NCI-H524 (cell line): Measurements from ENCODE around the gene PIH1D2.
"Not testable (repeated sequence)": the region's sequence is repeated elsewhere in the genome, so short reads cannot be mapped to it uniquely, and the experiment has no call there.

Source experiments
- DNase-seq, 2 experiments: peaks; one replicate each; lab custom pipeline; 2025; lab: John Stamatoyannopoulos, UW

Gene PIH1D2

DNA sequence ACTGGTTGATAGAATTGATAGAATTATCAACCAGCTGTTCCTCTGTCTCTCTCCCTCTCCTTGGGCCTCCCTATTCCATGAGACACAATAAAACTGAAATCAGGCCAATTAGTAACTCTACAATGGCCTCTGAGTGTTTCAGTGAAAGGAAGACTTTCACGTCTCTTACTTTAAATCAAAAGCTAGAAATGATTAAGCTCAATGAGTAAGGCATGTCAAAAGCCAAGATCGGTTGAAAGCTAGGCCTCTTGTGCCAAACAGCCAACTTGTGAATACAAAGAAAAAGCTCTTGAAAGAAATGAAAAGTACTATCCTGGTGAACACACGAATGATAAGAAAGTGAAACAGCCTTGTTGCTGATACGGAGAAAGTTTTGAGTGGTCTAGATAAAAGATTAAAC lies 16.6 kb downstream of the PIH1D2 start:
- no peak for DNase-seq

DNA sequence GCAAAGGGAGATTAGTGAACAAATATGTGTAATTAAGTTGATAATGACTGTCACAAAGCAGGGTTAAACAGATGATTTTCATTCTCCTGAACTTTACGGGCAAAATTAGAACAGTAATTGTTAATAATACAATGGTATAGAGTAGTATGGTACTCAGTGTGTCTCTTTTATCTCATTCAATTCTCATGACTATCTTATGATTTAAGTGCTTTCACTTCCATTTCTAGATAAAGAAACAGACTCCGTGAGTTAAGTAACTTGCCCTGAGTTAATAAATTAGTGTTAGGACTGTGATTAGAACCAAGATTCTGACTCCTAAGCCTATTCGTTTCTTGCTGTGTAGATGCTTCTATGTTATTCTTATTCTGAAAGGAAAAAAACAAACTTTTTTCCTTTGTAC lies 22.0 kb downstream of the PIH1D2 start:
- DNase-seq = no peak

DNA sequence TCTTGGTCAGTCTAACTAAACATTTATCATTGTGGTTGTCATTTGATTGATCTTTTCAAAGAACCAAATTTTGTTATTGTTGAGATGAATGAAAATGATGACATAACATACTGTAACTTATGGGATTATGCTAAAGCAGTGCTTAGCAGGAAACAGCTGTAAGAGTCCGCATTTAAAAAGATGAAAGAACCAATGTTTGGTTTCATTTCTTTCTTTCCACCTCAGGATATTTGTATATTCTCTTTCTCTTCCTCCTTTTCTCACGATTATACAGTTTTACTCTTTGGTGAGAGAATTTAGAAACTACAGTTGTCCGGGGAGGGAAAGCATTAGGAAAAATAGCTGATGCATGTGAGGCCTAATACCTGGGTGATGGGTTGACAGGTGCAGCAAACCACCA lies 23.1 kb downstream of the PIH1D2 start:
- no peak for DNase-seq

DNA sequence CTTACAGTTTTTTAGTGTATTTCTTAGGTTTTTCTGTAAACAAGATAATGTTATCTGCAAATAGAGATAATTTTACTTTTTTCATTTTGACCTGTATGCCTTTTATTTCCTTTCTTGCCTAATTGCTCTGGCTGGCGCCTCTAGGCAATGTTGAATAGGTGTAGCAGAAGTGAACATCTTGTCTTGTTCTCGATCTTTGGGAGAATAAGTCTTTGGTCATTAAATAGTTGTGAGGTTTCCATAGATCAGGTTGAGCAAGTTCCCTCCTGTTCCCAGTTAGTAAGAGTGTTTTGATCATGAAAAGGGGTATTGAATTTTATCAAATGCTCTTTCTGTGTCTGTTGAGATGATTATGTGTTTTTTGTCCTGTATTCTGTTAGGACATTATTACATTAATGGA lies 24.0 kb downstream of the PIH1D2 start:
- DNase-seq = no peak

DNA sequence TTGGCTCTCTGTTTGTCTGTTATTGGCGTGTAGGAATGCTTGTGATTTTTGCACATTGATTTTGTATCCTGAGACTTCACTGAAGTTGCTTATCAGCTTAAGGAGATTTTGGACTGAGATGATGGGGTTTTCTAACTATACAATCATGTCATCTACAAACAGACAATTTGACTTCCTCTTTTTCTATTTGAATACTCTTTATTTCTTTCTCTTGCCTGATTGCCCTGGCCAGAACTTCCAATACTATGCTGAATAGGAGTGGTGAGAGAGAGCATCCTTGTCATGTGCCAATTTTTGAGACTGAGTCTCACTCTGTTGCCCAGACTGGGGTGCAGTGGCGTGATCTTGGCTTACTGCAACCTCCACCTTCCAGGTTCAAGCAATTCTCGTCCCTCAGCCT lies 25.6 kb downstream of the PIH1D2 start:
- not testable (repeated sequence) for DNase-seq

DNA sequence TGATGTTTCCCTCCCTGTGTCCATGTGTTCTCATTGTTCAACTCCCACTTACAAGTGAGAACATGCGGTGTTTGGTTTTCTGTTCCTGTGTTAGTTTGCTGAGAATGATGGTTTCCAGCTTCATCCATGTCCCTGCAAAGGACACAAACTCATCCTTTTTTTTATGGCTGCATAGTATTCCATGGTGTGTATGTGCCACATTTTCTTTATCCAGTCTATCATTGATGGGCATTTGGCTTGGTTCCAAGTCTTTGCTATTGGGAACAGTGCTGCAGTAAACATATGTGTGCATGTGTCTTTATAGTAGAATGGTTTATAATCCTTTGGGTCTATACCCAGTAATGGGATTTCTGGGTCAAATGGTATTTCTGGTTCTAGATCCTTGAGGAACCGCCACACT lies 27.2 kb downstream of the PIH1D2 start:
- DNase-seq = not testable (repeated sequence)

DNA sequence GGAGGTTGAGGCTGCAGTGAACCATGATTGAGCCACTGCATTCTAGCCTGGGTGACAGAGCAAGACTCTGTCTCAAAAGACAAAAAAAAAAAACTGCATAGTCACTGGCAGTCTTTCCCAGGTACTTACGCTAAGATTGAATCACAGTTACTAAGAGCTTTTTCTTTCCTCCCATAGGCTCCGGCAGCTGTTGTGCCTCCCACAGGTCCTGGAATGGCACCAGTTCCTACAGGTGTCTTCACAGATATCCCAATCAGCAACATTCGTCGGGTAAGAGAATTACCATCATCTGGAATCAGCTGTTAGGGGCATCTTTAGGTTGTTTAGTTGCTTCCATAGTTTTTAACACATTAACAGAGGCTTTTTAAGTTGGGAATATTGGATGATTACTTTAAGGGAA lies 28.9 kb downstream of the PIH1D2 start:
- DNase-seq = no peak

DNA sequence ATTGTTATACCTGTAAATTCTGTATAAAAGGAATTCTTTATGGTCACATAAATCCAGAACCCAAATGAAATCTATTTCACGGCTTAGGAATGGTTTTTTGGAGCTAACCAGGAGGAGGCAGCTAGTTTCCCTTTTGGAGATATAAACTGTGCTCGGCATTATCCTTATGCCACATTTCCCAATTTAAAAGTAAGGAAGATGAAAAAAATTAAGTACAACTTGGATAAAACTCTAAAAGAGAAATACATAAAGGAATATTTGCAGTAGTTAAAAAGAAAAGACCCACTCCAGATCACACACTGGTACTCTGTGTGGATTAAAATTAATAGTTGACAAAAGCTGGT lies 30.9 kb downstream of the PIH1D2 start:
- DNase-seq = no peak

DNA sequence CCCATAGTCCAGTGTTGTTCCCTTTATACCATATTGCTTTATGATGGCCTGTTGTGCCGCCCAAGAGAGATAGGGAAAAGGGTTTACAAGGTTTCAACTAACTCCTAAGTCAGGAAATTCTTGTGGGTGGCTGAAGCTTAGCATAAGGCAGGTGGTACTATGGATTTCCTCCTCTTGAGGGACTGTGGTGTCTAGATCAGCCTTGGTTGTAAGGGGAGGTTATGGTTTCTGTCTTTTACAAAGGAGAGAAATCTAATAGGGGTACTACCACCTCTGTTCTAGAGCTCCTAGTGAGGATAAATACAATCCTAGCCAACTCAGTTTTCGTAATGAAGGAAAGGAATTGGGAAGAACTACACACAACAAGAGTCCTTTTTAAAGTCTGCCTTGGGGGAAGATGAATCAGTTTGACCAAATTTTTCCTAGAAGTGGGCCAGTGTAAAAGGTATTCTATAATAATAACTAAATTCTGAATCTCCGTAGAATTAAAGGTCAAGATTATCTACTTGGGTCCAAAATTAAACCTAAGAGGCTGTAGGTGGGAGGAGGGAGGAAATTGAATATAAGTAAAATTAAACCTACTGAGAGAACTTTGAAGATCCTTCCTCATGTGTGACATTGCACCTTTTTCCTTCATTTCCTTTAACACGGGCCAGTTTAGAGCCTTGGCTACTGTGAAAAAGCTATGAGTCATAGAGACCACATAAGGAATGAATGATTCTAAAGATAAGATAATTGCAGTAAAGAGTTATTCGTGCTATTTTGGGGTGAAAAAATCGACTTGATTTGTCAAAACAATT lies 31.5 kb downstream of the PIH1D2 start:
- DNase-seq = no peak

DNA sequence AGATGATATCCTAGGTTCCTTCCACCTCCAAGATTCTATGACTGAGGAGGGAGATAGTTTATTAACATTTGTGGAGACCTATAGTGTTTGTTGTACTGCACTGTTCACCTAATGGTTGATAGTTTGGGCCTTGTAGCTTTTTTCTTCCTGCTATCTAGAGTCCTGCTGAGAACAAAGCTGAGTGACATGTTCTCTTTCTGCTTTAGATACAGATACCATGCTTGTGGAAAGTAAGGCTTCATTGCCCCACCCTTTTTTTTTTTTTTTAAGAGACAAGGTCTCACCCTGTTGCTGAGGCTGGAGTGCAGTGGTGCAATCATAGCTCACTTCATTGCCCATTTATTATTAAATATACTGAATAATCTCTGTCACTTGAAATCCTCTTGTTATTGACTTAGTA lies 36.3 kb downstream of the PIH1D2 start:
- no peak for DNase-seq

DNA sequence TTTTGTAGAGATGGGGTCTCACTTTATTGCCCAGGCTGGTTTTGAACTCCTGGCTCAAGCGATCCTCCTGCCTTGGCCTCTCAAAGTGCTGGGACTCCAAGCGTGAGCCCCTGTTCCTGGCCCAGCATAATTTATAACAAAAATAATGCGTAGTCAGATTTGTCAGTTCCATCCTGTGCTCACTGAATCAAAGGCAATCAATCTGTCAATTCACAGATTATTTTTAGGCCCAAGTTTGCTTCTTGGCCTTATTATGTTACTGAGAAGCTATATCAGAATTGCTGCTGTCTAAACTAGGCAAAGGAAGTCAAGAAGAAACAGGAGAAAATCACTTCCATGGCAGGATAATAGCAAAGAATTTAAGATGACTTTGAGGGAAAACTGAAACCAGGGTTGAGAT lies 39.9 kb downstream of the PIH1D2 start:
- no peak for DNase-seq

DNA sequence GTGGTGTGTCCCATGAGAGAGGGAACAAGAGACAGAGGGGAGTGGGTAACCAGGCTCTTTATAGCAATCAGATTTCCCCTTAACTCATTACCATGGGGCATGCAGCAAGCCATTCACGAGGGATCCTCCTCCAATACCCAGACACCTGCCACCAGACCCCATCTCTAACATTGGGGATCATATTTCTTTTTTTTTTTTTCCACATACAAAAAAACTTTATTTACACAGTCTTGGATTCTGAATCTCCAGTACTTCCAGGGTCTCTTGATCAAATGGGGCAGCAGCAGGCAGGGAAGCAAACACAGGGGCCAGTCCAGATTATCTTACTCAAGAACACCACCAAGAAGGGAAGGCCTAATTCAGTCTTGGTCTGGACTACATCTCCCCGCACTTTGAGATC lies 44.4 kb downstream of the PIH1D2 start:
- no peak for DNase-seq

DNA sequence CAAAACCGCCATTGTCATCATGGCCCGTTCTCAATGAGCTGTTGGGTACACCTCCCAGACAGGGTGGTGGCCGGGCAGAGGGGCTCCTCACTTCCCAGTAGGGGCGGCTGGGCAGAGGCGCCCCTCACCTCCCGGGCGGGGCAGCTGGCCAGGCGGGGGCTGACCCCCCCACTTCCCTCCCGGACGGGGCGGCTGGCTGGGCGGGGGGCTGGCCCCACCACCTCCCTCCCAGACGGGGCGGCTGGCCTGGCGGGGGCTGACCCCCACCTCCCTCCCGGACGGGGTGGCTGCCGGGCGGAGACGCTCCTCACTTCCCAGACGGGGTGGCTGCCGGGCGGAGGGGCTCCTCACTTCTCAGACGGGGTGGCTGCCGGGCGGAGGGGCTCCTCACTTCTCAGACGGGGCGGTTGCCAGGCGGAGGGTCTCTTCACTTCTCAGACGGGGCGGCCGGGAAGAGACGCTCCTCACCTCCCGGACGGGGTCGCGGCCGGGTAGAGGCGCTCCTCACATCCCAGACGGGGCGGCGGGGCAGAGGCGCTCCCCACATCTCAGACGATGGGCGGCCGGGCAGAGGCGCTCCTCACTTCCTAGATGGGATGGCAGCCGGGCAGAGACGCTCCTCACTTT lies 46.9 kb downstream of the PIH1D2 start:
- DNase-seq = not testable (repeated sequence)

DNA sequence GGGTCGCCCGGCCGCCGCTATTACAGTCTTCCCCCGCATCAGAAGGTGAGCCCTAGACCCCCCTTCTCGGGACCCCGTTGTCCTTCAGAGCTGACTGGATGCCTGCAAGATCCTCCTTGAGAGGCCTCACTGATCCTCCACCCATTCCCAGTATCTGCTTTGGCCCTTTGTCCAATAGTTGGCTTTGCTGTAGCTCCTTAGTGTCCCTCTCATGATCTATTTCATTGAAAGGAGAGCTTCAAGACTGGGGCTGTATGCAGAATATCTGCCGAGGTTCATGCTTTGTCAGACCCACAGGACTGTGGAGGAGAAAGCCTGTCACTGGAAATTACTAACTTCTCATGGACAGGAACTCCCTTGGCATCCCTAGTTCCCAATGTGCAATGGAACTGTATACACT lies 48.1 kb downstream of the PIH1D2 start:
- DNase-seq = peak in 1 of 2 experiments; percentile 39

DNA sequence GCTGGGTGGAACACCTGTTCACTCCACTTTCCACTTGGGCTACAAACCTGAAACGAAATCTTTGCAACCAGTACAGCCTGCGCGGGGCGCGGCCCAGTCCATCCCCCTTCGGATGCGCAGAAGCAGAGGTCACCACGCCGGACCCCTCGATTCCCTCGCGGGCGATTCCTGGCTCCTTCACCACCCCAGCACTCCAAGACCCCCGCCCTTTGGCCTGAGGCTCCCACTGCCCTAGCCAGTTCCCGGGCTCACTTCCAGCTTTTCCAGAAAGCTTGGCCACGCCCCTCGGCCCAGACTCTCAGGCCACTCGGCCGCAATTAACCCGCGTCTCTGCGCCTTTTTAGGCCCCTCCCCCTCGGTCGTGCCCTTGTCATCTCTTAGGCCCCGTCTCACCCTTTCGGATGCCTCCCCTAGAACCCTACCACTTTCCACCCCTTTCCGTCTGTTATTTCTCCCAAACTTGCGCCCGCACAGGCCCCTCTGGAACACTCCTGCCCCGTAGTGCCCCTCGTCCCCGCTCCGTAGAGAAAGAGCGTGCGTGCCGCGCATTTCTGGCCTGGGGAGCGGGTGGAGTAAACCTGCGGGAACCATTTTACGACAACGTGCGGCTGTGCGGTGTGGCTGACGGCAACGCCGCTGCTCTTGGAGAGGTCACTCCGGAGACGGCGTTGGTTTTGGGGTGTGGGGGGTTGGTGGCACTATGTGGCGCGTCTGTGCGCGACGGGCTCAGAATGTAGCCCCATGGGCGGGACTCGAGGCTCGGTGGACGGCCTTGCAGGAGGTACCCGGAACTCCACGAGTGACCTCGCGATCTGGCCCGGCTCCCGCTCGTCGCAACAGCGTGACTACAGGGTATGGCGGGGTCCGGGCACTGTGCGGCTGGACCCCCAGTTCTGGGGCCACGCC lies 48.8 kb downstream of the PIH1D2 start, which contains the start of gene DLAT:
Gene DLAT, plus strand, starts transcription at position 636 of the 906 bp plus-strand sequence. Its CDS starts 65 bp downstream, at position 701.
- peak; percentile 86 to 88 for DNase-seq

DNA sequence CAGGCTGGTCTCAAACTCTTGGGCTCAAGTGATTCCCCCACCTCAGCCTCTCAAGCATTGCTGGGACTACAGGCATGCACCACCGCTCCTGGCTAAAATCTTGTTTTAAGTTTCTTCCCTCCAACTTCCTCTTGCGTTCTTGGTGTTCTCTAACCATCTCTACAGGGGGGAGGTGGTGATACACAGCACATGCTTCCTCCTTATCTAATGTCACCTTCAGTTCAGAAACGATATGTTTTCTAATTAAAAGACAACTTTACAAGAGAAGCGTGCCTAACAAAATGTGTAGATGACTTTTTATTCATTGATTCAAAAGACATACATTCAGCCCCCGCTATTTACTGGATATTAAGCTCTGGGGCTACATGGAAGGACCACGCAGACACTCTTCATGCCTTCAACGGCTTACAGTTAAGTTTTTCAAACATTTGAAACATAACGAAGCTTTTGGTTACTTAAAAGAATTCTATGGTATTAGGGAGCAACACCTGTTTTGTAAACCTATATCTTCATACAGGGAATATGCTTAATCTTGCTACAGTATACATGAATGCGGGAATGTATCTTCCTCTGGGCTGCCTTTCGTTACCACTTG lies 49.5 kb downstream of the PIH1D2 start:
- DNase-seq = peak; percentile 24 to 55

DNA sequence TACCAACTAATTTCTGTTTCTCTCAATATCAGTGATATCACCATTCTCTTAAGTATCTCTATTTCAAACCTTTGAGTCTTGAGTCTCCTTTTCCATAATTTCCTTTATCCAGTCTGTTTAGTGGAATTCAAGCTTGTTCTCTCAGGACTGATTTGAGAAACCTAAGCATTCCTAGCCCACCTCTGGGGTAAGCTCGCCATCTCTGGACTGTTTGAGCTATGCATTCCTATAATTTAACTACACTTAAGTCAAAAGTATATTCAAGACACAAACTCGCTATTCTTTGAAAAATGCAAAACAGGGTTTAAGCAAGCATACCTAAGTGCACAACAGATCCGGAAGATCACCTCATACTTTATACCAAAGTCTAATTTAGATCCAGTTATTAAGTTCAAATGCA lies 50.7 kb downstream of the PIH1D2 start:
- DNase-seq = no peak

DNA sequence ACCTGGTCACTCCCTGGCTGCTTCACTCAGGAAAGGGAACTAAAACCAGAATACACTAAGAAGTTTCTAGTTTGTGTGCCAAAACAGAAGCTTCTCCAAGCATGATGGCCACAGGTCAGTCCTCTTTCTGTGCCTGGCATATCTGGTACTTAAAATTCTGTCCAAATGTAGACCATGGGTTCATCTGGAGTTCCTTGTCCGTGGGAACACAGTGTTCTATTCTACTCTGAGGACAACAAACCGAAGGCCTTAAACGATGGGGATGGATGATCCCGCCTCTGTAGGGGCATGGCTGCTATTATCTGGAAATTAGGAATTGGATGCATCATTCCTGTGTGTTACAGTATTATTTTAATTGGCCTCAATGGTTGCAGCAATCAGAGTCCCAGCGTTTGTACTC lies 54.8 kb downstream of the PIH1D2 start:
- DNase-seq = no peak
